GM11168 (cell line): ENCODE measurements around the gene SLC66A3.

ENCODE experiments used
- in situ Hi-C: fragments of 300-500 bp; cut with MboI; formaldehyde crosslinking; loops from one replicate; pipeline ENCODE4 v1.12.0; 2022; ENCODE audit warnings: low sequenced_read_pairs; ENCODE audit not compliant: unreplicated experiment

Gene SLC66A3

GRCh38 chr2:11133238-11133935, 21.9 kb upstream of the SLC66A3 start:
- in situ Hi-C loops, result loop anchor here (10.0 to 25.0 kb wide), 2 partner anchors 279 to 441 kb away; no protein-coding TSS in a partner anchor

- in situ Hi-C loops, result loop anchor here (10.0 to 25.0 kb wide), 2 partner anchors 278 to 441 kb away; no protein-coding TSS in a partner anchor
Measured at GRCh38 chr2:11133936-11134320, 21.3 kb upstream of the SLC66A3 start.

- in situ Hi-C loops, result loop anchor here (10.0 to 25.0 kb wide), 2 partner anchors 278 to 440 kb away; no protein-coding TSS in a partner anchor
Measured at GRCh38 chr2:11134349-11134748, 20.9 kb upstream of the SLC66A3 start.

- in situ Hi-C loops, result loop anchor here (25.0 kb wide), 1 partner anchor 272 kb away; no protein-coding TSS in a partner anchor
Measured at GRCh38 chr2:11140492-11140891, 14.8 kb upstream of the SLC66A3 start.

GRCh38 chr2:11141319-11141718, 13.9 kb upstream of the SLC66A3 start:
- in situ Hi-C loops, result loop anchor here (25.0 kb wide), 1 partner anchor 271 kb away; no protein-coding TSS in a partner anchor

GRCh38 chr2:11142330-11142729, 12.9 kb upstream of the SLC66A3 start:
- in situ Hi-C loops, result loop anchor here (25.0 kb wide), 1 partner anchor 270 kb away; no protein-coding TSS in a partner anchor

- in situ Hi-C loops, result loop anchor here (25.0 kb wide), 1 partner anchor 269 kb away; no protein-coding TSS in a partner anchor
Measured at GRCh38 chr2:11142987-11143386, 12.3 kb upstream of the SLC66A3 start.

- in situ Hi-C loops, result loop anchor here (25.0 kb wide), 1 partner anchor 268 kb away; no protein-coding TSS in a partner anchor
Measured at GRCh38 chr2:11144077-11144737, 11.1 kb upstream of the SLC66A3 start.

GRCh38 chr2:11144738-11145079, 10.6 kb upstream of the SLC66A3 start:
- in situ Hi-C loops, result loop anchor here (25.0 kb wide), 1 partner anchor 268 kb away; no protein-coding TSS in a partner anchor

- in situ Hi-C loops, result loop anchor here (25.0 kb wide), 1 partner anchor 267 kb away; no protein-coding TSS in a partner anchor
Measured at GRCh38 chr2:11145350-11145749, 9.9 kb upstream of the SLC66A3 start.

GRCh38 chr2:11146076-11146475, 9.2 kb upstream of the SLC66A3 start:
- in situ Hi-C loops, result loop anchor here (25.0 kb wide), 1 partner anchor 266 kb away; no protein-coding TSS in a partner anchor

- in situ Hi-C loops, result loop anchor here (25.0 kb wide), 1 partner anchor 265 kb away; no protein-coding TSS in a partner anchor
Measured at GRCh38 chr2:11147263-11147662, 8.0 kb upstream of the SLC66A3 start.

GRCh38 chr2:11152591-11152990, 2.7 kb upstream of the SLC66A3 start:
- in situ Hi-C loops, result no loop called here

GRCh38 chr2:11154016-11154922, 998 bp upstream of the SLC66A3 start:
- in situ Hi-C loops, result no loop called here

GRCh38 chr2:11154923-11155380, 315 bp upstream of the SLC66A3 start:
- in situ Hi-C loops, result no loop called here

GRCh38 chr2:11156396-11157075, 1.3 kb downstream of the SLC66A3 start:
- in situ Hi-C loops, result no loop called here

GRCh38 chr2:11157296-11157695, 2.0 kb downstream of the SLC66A3 start:
- in situ Hi-C loops, result no loop called here

GRCh38 chr2:11157731-11158130, 2.5 kb downstream of the SLC66A3 start:
- in situ Hi-C loops, result no loop called here

- in situ Hi-C loops, result no loop called here
Measured at GRCh38 chr2:11158916-11159573, 3.8 kb downstream of the SLC66A3 start.
